DND-41 (cell line): Measurements from ENCODE around the gene GCSH.

Experiments used
- ATAC-seq: fragments of 200-7000 bp; cut with Tn5 transposase; 3 replicates; pipeline ENCODE4 v1.9.1; 2021; ENCODE audit warnings: low read depth; ENCODE audit not compliant: insufficient read depth
- DNase-seq: peaks from one replicate; pipeline ENCODE4 v3.0.0-alpha.2; 2020
- H2AFZ ChIP-seq: 2 replicates; pipeline ENCODE4 v1.6.0; 2012; ENCODE audit warnings: low read depth, low read length
- H3K27ac ChIP-seq: 2 replicates; pipeline ENCODE4 v1.5.1; 2012; ENCODE audit warnings: low read length, inconsistent platforms
- H3K27me3 ChIP-seq: fragments of 200-600 bp; sonication (generic); 2 replicates; pipeline ENCODE4 v1.6.0; 2012; ENCODE audit warnings: low read length, mild to moderate bottlenecking, inconsistent platforms; ENCODE audit not compliant: insufficient read depth, poor library complexity
- H3K36me3 ChIP-seq: 2 replicates; pipeline ENCODE4 v1.5.1; 2012; ENCODE audit warnings: low read length, inconsistent platforms; ENCODE audit not compliant: insufficient read depth
- H3K4me1 ChIP-seq: 2 replicates; pipeline ENCODE4 v1.5.1; 2012; ENCODE audit warnings: mild to moderate bottlenecking, low read length; ENCODE audit not compliant: insufficient read depth
- H3K4me2 ChIP-seq: 2 replicates; pipeline ENCODE4 v1.6.0; 2012; ENCODE audit warnings: mild to moderate bottlenecking, moderate library complexity, low read length, inconsistent platforms; ENCODE audit not compliant: insufficient read depth
- H3K4me3 ChIP-seq, 2 experiments: fragments of 200-600 bp in 1 of 2; shearing (Covaris generic) in 1 of 2; 2 replicates each; pipeline ENCODE4 v1.5.1; 2012 to 2016; ENCODE audit warnings: inconsistent platforms in 2 of 2, low read length in 2 of 2, mild to moderate bottlenecking in 2 of 2, low read depth in 1 of 2, moderate library complexity in 1 of 2
- H3K79me2 ChIP-seq: 2 replicates; pipeline ENCODE4 v1.6.0; 2012; ENCODE audit warnings: low read length, inconsistent platforms; ENCODE audit not compliant: insufficient read depth
- H3K9ac ChIP-seq: 2 replicates; pipeline ENCODE4 v1.6.0; 2012; ENCODE audit warnings: low read depth, mild to moderate bottlenecking, inconsistent platforms, low read length, moderate library complexity
- H3K9me3 ChIP-seq: 2 replicates; pipeline ENCODE4 v1.5.1; 2012; ENCODE audit warnings: low read length, moderate library complexity, mild to moderate bottlenecking, inconsistent platforms; ENCODE audit not compliant: insufficient read depth, severe bottlenecking
- H4K20me1 ChIP-seq: 2 replicates; pipeline ENCODE4 v1.6.0; 2012; ENCODE audit warnings: low read length; ENCODE audit not compliant: insufficient read depth
- EZH2 ChIP-seq: IDR thresholded peaks from 3 replicates; pipeline ENCODE4 v1.6.1; 2012; ENCODE audit warnings: borderline replicate concordance, low read depth, mild to moderate bottlenecking, moderate library complexity, low read length, inconsistent platforms; ENCODE audit not compliant: severe bottlenecking
- TF ChIP-seq, protein P1 (sequence below): IDR thresholded peaks from 2 replicates; pipeline ENCODE4 v1.5.1; 2012; ENCODE audit warnings: borderline replicate concordance, low read length, moderate library complexity, mild to moderate bottlenecking; ENCODE audit not compliant: poor library complexity, severe bottlenecking; ENCODE audit errors: extremely low read depth

The GCSH gene

DNA sequence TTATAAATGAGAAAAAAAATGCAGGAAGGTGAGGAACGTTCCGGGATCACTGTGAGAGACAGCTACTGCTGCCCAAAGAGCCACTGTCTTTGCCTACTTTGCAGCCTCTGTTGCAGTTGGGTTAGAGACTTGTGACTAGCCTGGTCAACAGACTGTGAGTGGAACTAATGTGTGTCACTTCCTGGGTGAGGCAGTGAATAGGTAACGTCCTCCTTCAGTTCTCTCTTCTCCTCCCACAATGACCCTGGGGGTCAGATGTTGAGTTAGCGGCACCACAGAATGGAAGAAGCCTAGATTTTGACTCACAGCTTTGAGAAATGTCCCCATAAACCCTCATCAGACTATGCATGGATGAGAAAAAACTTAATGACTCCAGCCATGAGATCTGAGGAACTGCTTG, 24.4 kb downstream of the GCSH start:
- Histone ChIP-seq H3K4me1 (peaks cover 11% of the 10 kb centered on the region), H3K9me3 (no peaks in the 10 kb centered on the region), H3K79me2 (no peaks in the 10 kb centered on the region), H2AFZ (no peak overlapping the region), H3K4me2 (no peak overlapping the region), H3K27me3 (no peaks in the 10 kb centered on the region), H3K27ac (no peak overlapping the region), H3K4me3 (no peak overlapping the region), H3K36me3 (no peaks in the 10 kb centered on the region), H3K9ac (no peak overlapping the region), H4K20me1 (no peaks in the 10 kb centered on the region)
- no peak for ATAC-seq
- no peak for DNase-seq
- no peak for TF ChIP-seq EZH2
- TF ChIP-seq, protein P1, sequence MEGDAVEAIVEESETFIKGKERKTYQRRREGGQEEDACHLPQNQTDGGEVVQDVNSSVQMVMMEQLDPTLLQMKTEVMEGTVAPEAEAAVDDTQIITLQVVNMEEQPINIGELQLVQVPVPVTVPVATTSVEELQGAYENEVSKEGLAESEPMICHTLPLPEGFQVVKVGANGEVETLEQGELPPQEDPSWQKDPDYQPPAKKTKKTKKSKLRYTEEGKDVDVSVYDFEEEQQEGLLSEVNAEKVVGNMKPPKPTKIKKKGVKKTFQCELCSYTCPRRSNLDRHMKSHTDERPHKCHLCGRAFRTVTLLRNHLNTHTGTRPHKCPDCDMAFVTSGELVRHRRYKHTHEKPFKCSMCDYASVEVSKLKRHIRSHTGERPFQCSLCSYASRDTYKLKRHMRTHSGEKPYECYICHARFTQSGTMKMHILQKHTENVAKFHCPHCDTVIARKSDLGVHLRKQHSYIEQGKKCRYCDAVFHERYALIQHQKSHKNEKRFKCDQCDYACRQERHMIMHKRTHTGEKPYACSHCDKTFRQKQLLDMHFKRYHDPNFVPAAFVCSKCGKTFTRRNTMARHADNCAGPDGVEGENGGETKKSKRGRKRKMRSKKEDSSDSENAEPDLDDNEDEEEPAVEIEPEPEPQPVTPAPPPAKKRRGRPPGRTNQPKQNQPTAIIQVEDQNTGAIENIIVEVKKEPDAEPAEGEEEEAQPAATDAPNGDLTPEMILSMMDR = no peak

DNA sequence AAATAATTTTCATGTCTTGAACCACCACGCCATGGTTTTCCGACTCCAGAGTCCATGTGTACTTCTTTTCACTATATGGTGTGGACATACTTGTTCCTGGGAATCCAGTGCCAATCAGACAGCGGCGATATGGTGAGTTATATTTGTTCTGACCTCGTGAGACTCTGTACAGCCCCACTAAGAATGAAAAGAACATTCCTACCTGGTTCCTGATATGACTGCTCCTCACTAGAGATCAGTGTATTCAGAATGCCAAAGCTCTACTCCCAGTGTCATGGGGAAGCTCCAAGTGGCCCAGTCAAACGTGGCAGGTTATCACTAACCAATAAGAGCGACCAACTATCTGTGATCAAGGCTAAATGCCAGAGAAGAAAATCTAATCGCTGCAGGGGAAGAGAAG, 25.2 kb downstream of the GCSH start:
- Histone ChIP-seq H3K27ac (no peak overlapping the region), H4K20me1 (no peaks in the 10 kb centered on the region), H3K27me3 (no peaks in the 10 kb centered on the region), H3K4me3 (no peak overlapping the region), H3K79me2 (no peaks in the 10 kb centered on the region), H2AFZ (no peak overlapping the region), H3K9ac (no peak overlapping the region), H3K9me3 (no peaks in the 10 kb centered on the region), H3K4me2 (no peak overlapping the region), H3K36me3 (no peaks in the 10 kb centered on the region), H3K4me1 (peaks cover 5% of the 10 kb centered on the region)
- no peak for ATAC-seq
- no peak for DNase-seq
- TF ChIP-seq, protein P1 = no peak

DNA sequence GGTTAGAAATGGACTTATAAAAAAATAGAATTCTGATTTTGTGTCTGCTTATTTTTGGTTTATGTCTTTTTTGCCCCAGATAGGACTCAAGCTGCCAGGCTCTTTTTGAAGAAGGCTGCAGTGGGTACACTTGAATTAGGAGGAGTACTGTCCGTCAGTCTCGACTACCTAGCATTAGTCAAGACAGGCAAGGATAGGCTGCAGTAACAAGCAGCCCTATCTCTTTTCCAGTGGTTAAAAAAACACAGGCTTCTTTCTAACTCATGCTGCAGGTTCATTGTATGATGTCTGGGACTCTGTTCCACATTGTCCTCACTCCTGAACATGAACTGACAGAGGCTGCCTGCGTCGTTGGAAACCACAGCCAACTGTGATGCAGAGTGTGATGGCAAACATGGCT, 27.1 kb downstream of the GCSH start:
- no peaks in the 10 kb centered on the region for H3K9me3 ChIP-seq
- no peaks in the 10 kb centered on the region for H3K36me3 ChIP-seq
- ATAC-seq = no peak
- H3K9ac ChIP-seq = no peak overlapping the region
- no peaks in the 10 kb centered on the region for H4K20me1 ChIP-seq
- no peaks in the 10 kb centered on the region for H3K4me1 ChIP-seq
- H3K27me3 ChIP-seq = no peaks in the 10 kb centered on the region
- no peak overlapping the region for H3K4me2 ChIP-seq
- no peak overlapping the region for H3K4me3 ChIP-seq
- H3K27ac ChIP-seq = no peak overlapping the region
- no peak for TF ChIP-seq EZH2
- TF ChIP-seq, protein P1 = no peak
- no peak for DNase-seq
- H2AFZ ChIP-seq = no peak overlapping the region
- H3K79me2 ChIP-seq = no peaks in the 10 kb centered on the region

DNA sequence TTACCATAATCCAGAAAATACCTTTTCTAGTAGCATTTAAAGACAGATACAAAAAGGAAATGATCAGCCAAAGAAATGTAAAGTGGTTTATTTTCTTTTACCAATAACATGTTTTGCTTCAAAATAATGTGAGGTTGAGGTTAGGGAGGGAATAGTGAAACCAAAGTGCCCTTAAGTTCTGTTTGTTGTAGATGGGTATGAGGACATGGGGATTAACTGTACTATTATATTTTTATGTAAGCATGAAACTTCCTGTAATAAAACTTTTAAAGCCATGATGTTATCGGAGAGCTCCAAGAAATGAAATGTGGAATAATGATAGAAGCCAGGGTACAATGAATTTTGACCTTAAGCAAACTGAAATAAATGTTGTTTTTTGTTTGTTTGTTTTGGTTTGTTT, 29.0 kb downstream of the GCSH start:
- no peak overlapping the region for H3K9ac ChIP-seq
- H3K4me3 ChIP-seq = no peak overlapping the region
- H3K36me3 ChIP-seq = no peaks in the 10 kb centered on the region
- no peaks in the 10 kb centered on the region for H3K27me3 ChIP-seq
- H3K4me2 ChIP-seq = no peak overlapping the region
- no peak for DNase-seq
- H3K27ac ChIP-seq = no peak overlapping the region
- TF ChIP-seq, protein P1 = no peak
- no peak for TF ChIP-seq EZH2
- no peaks in the 10 kb centered on the region for H3K9me3 ChIP-seq
- H3K79me2 ChIP-seq = no peaks in the 10 kb centered on the region
- no peak for ATAC-seq
- no peaks in the 10 kb centered on the region for H4K20me1 ChIP-seq
- H3K4me1 ChIP-seq = no peaks in the 10 kb centered on the region
- H2AFZ ChIP-seq = no peak overlapping the region
